Right lung (tissue), 5 donors: ENCODE results near the gene RNU6-8. TPM values are rescaled to one million over a fixed set of nuclear protein-coding genes. Genes with fewer than 3 reads are reported as not detected.

Experiments
- DNase-seq, 2 donors: peaks; one replicate each; pipeline ENCODE4 v3.0.0-alpha.2; 2013
- polyA plus RNA-seq, 5 donors: library from polyadenylated mRNA; unstranded; fragments of 120-200 nt; gene quantifications; one replicate each; pipeline versions ENCODE4 v1.2.1 to v1.2.3, GENCODE V29; 2013; ENCODE audit warnings: inconsistent platforms in 1 of 5, low replicate concordance in 1 of 5; ENCODE audit not compliant: insufficient read length in 5 of 5, insufficient read depth in 1 of 5

Gene RNU6-8
- polyA plus RNA-seq, 5 donors: not detected

DNA sequence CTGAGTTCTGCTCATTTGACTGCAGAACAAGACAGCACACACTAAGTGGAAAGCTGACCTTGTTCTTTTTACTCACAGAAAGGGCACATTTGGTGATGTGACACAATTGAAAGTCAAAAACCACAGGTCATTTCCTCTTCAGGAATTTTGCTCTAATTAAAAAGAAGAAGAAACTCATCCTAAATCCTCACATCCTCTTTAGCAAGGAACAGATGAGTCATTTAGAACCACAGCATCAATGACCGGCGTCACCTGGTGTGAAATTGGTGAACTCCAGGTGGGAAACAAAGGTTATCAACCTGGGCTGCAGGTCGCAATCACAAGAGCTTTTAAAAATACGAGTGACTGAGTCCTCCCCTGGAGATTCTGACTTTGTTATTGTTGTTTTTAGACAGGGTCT lies 2.9 kb upstream of the RNU6-8 start:
- DNase-seq: no peak

- no peak for DNase-seq
These were observed 2.5 kb upstream of the RNU6-8 start for GRCh38 chr14:32205554-32205953.

DNA sequence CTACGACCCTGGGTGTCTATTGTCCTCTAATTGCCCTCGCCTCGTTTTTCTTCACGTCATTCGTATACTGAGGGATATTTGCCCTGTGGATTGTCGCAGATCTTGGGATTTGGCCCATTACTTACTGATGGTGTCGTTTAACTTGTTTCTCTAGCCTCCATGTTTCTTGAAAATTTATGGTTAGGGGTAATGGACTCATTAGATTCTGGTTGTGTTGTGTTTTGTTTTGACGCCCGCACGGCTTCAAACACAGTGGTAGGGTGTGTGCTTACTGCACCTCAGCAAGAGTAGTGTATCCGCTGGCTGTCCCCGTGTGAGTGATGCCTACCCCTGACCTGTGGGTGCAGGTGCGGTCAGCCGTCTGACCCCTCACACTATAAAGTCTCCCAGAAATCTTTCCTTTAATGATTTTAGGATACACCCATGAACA lies 874 bp upstream of the RNU6-8 start:
- peak in 1 of 2 donors; percentile 25 for DNase-seq

DNA sequence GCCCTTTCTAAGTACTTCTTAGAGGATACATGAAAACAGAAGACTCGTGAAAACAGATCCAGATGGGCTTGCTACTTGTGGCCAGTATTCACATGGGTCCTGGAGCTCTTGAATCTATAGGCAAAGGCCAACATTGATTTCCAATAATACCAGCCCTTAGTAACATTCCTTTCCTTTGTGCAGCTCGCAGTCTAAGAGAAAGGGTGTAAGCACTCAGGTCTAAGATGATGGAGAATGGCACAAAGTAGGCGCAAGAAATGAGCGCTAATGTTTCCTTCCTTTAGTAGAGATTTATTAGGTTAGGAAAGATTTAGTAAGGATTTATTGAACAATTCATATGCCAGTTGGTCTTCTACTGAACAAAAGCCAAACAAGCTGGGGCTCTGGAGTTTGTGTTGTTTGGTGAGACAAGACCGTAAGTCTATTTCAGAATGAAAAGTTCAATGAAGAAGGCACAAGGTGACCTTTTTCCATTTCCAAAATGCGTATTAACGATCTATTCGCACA lies 525 bp downstream of the RNU6-8 start:
- peak in 1 of 2 donors; percentile 61 for DNase-seq

DNA sequence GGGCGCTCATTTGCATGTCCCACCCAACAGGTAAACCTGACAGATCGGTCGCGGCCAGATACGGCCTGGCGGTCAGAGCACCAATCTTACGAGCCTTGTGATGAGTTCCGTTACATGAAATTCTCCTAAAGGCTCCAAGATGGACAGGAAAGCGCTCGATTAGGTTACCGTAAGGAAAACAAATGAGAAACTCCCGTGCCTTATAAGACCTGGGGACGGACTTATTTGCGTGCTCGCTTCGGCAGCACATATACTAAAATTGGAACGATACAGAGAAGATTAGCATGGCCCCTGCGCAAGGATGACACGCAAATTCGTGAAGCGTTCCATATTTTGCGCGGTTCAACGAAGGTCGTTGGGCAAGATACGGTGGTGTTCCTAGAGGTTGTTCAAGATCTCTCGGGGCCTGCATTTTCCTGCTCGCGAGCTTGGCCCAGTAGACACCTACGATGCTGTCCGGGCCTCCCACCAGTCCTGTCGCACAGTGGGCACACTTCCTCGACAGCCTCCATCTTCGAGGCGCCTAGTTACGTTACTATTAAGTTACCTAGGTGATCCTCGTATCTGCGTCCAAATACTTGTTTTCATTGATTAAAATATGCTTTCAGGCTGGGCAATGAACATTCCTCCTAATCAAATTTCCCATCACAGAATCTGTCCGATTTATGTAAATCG lies 1.1 kb downstream of the RNU6-8 start, which contains the start of gene RNU6-7:
Gene RNU6-7 (plus strand): TSS at position 230 of the 675 bp plus-strand sequence.
- DNase-seq: peak; percentile 70 to 87

- DNase-seq: peak; percentile 88 to 90
These were observed 1.8 kb downstream of the RNU6-8 start for GRCh38 chr14:32201193-32201815.

GRCh38 chr14:32200368-32201192 lies 2.5 kb downstream of the RNU6-8 start:
- DNase-seq: no peak

GRCh38 chr14:32197919-32198318 lies 5.2 kb downstream of the RNU6-8 start:
- DNase-seq: no peak

DNA sequence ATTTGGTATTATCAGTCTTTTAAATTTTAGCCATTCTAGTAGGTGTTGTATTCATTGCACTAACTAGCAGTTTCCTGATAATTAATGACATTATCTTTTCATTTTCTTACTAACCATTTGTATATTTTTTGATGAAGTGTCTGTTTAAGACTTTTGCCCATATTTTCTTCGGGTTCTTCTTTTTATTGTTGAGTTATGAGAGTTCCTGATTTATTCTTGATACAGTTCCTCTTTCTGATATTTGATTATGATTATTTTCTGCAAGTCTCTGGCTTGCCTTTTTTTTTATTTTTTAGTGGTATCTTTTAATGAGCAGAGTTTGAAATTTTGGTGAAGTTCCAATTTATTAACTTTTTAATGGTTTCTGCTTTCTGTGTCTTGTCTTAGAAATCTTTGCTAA lies 7.4 kb downstream of the RNU6-8 start:
- DNase-seq: no peak

GRCh38 chr14:32193532-32193931 lies 9.5 kb downstream of the RNU6-8 start:
- DNase-seq: no peak

- DNase-seq: no peak
These were observed 10.2 kb downstream of the RNU6-8 start for GRCh38 chr14:32192712-32193373.

DNA sequence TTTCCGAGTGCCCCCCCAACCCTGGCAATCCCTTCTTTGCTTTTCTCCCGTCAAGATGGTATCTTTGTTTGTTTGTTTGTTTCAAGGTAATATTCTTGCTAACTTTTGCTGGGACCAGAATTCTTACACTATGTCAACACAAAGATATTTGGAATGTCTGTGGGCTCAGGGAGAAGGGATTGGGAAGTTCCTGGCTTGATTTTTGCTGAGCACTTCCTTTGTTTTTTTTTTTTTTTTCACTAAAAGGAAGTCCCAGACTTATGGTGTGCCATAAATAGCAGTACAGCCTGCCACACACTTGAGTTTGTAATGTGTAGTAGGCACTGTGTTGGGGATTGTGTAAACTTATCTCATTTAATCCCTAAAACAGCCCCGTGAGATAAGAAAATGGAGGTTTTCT lies 12.4 kb downstream of the RNU6-8 start:
- no peak for DNase-seq

DNA sequence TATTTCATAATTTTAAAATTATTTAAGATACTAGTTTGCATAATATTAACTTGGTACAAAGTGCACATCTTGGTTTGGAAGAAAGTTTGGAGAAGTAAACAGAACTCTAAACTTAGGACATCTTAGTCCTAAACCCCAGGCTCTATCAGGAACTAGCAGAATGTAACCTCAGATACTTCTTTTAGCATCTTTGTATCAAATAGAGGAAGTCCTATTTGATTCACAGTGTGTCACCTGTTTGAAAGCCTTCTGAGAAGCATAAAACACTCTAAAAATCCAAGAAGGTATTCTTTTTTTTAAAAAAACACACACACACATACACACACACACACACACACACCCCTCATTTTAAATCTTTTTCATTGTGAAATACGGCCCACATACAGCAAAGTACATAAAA lies 13.3 kb downstream of the RNU6-8 start:
- no peak for DNase-seq

DNA sequence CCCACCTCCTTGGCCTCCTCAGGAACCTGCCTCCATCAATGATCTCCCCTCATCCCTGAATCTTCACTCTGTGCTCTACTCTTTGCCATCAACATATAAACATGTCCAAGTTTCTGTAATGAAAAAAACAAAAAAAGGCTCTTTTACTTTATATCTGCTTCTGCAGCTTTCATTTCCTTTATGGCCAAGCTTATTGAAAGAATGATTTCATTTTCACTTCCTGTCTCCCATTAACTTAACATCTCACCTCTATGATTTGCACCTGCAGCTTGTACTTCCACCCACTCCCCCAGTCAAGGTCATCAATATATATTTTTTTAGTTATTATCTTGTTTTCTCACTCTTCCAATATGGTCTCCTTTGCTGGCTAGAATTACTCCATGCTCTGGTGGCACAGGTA lies 16.8 kb downstream of the RNU6-8 start:
- no peak for DNase-seq

DNA sequence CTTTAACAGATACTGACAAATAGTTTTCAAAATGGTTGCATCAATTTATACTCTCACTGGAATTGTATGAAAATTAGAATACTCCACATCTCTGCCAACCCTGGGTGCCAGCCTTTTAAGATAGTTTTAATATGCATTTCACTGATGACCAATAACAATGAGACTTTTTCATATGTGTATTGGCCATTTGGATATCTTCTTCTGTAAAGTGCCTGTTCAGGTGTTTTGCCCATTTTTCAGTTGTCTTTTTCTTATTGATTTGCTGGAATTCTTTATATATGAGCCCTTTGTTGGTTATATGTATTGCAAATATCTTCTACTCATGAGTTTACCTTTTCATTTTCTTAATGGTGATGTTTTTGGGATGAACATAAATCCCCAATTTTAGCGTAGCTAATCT lies 18.0 kb downstream of the RNU6-8 start:
- no peak for DNase-seq

DNA sequence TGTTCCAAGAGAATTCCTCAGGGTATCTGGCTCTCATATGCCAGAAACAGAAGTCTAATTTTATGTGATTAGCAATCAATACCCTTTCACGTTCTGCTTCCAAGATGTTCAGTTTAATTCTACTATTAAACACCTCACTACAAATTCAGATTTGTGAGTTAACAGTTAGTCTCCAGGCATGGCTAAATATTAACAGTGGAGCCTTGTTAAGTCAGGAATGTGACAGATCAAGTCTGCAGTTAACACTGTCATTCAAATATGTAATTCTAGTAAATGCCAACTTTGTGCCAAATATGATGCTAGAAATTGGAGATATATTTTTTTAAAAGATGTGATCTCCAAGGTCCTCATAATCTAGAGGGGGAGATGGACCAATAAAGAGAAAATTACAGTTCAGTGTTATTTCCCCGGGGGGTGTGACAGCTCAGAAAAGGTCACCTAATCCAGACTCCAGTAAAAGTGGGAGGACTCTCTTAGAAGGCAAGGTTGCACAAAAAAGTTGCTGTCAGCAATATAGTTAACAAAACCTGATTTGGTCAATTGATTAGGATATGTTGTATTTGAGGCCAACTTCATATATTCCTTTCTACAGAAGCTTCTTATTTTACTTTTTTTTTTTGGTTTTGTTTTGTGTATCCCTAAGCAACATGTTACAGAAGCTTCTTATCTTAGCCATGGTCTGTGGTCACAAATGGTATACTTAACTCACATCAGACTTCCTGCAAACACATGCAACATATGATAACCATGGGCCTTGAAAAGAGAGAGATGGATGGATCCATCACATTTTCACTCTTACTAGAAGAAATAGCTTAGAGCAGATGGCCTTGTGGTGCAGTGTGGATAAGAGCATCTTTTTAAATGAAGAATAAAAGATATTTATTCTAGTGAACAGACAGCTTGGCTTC lies 19.7 kb downstream of the RNU6-8 start:
- no peak for DNase-seq

DNA sequence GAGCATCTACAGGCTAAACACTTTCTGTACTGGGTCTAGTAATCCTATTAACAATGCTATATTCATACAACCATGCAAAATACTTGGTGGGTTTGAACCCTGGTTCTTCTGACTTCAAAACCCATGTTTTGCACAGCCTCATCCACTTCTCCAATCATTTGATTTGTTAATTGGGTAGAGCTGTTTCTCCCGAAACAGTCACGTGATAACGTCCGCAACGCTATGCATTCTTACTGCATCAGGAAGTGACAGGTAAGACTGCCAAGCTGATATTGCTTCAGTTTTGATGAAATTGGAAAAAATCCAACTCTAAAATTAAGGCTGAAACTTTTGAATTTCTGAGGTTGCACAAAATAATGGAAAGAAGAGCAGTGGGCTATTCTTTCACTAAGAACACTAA lies 31.6 kb downstream of the RNU6-8 start:
- no peak for DNase-seq

- no peak for DNase-seq
These were observed 33.9 kb downstream of the RNU6-8 start for GRCh38 chr14:32169191-32169590.

GRCh38 chr14:32167907-32168306 lies 35.2 kb downstream of the RNU6-8 start:
- no peak for DNase-seq

DNA sequence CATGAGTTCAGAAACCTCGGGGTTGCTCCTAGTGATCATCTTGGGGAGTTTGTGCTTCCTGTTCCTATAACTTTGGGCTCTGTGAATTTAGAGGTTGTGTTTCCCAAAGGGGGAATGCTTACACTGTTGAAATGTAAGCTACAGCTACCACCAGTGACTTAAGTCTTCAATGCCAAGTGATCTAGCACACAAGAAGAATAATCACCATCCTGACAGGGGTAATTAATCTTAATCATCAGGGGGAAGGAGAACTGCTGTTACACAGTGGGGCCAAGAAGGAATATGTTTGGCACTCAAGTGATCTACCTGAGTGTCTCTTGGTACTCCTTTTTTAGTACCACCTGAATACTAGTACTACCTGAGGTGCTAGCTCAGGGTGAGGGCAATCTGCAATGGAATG lies 36.1 kb downstream of the RNU6-8 start:
- DNase-seq: no peak

- DNase-seq: no peak
These were observed 37.0 kb downstream of the RNU6-8 start for GRCh38 chr14:32166029-32166428.
